K562 (cell line): ENCODE measurements around the gene UBASH3A.

Source experiments
- BRD9 ChIP-seq: fragments of 450-650 bp; IDR thresholded peaks from 2 replicates; pipeline ENCODE4 v1.6.1; 2018; ENCODE audit warnings: low read depth; ENCODE audit not compliant: partially characterized antibody
- ZBTB11 ChIP-seq, 3 experiments: fragments of 200-800 bp in 1 of 3; fragments of 250-450 bp in 1 of 3; fragments of 450-650 bp in 1 of 3; sonication (Bioruptor Pico) in 1 of 3; sonication (Bioruptor generic) in 1 of 3; formaldehyde crosslinking in 1 of 3; IDR thresholded peaks; 2 replicates each; pipeline versions ENCODE4 v1.6.1 to v1.8.0; 2016 to 2022; ENCODE audit warnings: mild to moderate bottlenecking in 2 of 3, missing genetic modification characterization in 2 of 3, missing compliant biosample characterization in 1 of 3, moderate library complexity in 1 of 3
- ZNF143 ChIP-seq: sonication (generic); formaldehyde crosslinking; IDR thresholded peaks from 2 replicates; pipeline ENCODE4 v1.9.0; 2022; ENCODE audit warnings: mild to moderate bottlenecking, missing genetic modification reagents
- TF ChIP-seq, protein P1 (sequence below), 3 experiments: IDR thresholded peaks in 2 of 3; conservative IDR thresholded peaks in 1 of 3; 2 replicates each; pipeline ENCODE4 v1.5.1; 2011 to 2012; ENCODE audit warnings: low read length in 3 of 3, mild to moderate bottlenecking in 3 of 3, control low read depth in 2 of 3, improper control_type of control experiment in 1 of 3, inconsistent platforms in 1 of 3, low read depth in 1 of 3, mixed read lengths in 1 of 3, moderate library complexity in 1 of 3; ENCODE audit not compliant: insufficient read depth in 2 of 3

- TF ChIP-seq, protein P1, sequence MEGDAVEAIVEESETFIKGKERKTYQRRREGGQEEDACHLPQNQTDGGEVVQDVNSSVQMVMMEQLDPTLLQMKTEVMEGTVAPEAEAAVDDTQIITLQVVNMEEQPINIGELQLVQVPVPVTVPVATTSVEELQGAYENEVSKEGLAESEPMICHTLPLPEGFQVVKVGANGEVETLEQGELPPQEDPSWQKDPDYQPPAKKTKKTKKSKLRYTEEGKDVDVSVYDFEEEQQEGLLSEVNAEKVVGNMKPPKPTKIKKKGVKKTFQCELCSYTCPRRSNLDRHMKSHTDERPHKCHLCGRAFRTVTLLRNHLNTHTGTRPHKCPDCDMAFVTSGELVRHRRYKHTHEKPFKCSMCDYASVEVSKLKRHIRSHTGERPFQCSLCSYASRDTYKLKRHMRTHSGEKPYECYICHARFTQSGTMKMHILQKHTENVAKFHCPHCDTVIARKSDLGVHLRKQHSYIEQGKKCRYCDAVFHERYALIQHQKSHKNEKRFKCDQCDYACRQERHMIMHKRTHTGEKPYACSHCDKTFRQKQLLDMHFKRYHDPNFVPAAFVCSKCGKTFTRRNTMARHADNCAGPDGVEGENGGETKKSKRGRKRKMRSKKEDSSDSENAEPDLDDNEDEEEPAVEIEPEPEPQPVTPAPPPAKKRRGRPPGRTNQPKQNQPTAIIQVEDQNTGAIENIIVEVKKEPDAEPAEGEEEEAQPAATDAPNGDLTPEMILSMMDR (IDR thresholded peaks at IDR 0.05 in 2 of 3, conservative IDR thresholded peaks at IDR 0.05 in 1 of 3; ENCODE audit: insufficient read depth in 2 of 3, low read depth in 1 of 3, low read length in 3 of 3): no peak
- no peak for TF ChIP-seq ZNF143 (CRISPR knock-in tag)
- no peak for TF ChIP-seq ZBTB11 (CRISPR knock-in tag; IDR thresholded peaks at IDR 0.05)
- TF ChIP-seq BRD9: no peak
These were observed 32.1 kb downstream of the UBASH3A start for GRCh38 chr21:42435833-42436232.
